ENCODE data around the gene FSD1. TPM values are rescaled to one million over a fixed set of nuclear protein-coding genes. Genes with fewer than 3 reads are reported as not detected.

The FSD1 gene
- total and polyA plus RNA-seq, 9 of the 15 experiments (the other 6 are each of a cell fraction or from before 2014, with no cell fraction given) = 0.11 to 1.9 (median 0.94) TPM; not detected in 1

DNA sequence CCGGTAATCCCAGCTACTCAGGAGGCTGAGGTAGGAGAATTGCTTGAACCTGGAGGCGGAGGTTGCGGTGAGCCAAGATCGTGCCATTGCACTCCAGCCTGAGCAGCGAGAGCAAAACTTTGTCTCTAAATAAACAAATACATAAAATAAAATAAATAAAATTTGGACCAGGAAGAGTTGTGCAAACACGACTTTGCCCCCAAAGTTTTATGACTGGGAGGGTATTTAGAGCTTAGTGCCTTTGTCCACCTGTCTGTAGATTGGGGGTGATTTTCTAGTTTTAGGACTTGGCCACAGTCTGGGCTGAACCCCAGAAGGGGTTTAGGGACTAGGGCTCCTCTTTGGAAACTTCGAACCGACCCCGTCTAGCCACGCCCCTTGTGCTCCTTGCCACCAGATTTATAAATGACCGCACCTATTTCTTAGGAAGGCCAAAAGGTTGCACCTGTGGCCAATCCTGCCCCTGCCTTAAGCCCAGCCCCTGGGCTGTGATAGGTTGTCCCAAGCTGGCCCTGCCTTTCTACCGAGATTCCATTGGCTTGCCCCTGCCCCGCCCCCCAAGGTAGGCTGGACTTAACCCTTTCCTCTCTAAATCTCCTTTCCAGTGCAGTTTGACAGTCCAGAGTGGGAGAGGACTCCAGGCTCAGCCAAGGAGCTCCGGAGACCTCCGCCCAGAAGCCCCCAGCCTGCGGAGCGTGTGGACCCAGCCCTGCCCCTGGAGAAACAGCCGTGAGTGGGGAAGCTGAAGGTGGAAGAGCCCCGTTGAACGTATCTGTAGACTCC lies 20.0 kb upstream of the FSD1 start (continued):
- TF ChIP-seq NFE2 (IDR thresholded peaks at IDR 0.05; ENCODE audit: low read depth) (no peak), CSDE1 (IDR thresholded peaks at IDR 0.05) (no peak), PHF8 (IDR thresholded peaks at IDR 0.05; ENCODE audit: borderline replicate concordance, low read length) (no peak), HOXB6 (CRISPR knock-in tag; IDR thresholded peaks at IDR 0.05; ENCODE audit: borderline replicate concordance) (no peak), STAT5A (IDR thresholded peaks at IDR 0.05; ENCODE audit: borderline replicate concordance, low read length) (no peak), ZNF75A (CRISPR knock-in tag; IDR thresholded peaks at IDR 0.05) (no peak), HDAC2 (IDR thresholded peaks at IDR 0.05) (peak; percentile 57; the same call in 1 of the 2 replicates), CC2D1A (IDR thresholded peaks at IDR 0.05) (no peak), MEIS2 (IDR thresholded peaks at IDR 0.05; ENCODE audit: partially characterized antibody) (no peak), PCBP2 (IDR thresholded peaks at IDR 0.05; ENCODE audit: low read depth, low read length, poor library complexity, severe bottlenecking) (no peak), TARDBP (IDR thresholded peaks at IDR 0.05) (0 out of 2 replicates have a peak, but pooled peaks have one; percentile 40), RCOR1 (IDR thresholded peaks at IDR 0.05; ENCODE audit: borderline replicate concordance in 1 of 2, low read depth in 2 of 2, low read length in 2 of 2) (peak in 1 of 2 experiments; percentile 77; a peak in 2 of 4 replicates), NR1H2 (CRISPR knock-in tag; IDR thresholded peaks at IDR 0.05) (no peak), ZNF431 (CRISPR knock-in tag; IDR thresholded peaks at IDR 0.05) (no peak)
- TF ChIP-seq, protein P1, sequence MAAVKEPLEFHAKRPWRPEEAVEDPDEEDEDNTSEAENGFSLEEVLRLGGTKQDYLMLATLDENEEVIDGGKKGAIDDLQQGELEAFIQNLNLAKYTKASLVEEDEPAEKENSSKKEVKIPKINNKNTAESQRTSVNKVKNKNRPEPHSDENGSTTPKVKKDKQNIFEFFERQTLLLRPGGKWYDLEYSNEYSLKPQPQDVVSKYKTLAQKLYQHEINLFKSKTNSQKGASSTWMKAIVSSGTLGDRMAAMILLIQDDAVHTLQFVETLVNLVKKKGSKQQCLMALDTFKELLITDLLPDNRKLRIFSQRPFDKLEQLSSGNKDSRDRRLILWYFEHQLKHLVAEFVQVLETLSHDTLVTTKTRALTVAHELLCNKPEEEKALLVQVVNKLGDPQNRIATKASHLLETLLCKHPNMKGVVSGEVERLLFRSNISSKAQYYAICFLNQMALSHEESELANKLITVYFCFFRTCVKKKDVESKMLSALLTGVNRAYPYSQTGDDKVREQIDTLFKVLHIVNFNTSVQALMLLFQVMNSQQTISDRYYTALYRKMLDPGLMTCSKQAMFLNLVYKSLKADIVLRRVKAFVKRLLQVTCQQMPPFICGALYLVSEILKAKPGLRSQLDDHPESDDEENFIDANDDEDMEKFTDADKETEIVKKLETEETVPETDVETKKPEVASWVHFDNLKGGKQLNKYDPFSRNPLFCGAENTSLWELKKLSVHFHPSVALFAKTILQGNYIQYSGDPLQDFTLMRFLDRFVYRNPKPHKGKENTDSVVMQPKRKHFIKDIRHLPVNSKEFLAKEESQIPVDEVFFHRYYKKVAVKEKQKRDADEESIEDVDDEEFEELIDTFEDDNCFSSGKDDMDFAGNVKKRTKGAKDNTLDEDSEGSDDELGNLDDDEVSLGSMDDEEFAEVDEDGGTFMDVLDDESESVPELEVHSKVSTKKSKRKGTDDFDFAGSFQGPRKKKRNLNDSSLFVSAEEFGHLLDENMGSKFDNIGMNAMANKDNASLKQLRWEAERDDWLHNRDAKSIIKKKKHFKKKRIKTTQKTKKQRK (IDR thresholded peaks at IDR 0.05; ENCODE audit: borderline replicate concordance, low read depth, low read length) = no peak
- TF ChIP-seq, protein P2, sequence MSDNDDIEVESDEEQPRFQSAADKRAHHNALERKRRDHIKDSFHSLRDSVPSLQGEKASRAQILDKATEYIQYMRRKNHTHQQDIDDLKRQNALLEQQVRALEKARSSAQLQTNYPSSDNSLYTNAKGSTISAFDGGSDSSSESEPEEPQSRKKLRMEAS (CRISPR knock-in tag; IDR thresholded peaks at IDR 0.05) = no peak
- TF ChIP-seq, protein P3, sequence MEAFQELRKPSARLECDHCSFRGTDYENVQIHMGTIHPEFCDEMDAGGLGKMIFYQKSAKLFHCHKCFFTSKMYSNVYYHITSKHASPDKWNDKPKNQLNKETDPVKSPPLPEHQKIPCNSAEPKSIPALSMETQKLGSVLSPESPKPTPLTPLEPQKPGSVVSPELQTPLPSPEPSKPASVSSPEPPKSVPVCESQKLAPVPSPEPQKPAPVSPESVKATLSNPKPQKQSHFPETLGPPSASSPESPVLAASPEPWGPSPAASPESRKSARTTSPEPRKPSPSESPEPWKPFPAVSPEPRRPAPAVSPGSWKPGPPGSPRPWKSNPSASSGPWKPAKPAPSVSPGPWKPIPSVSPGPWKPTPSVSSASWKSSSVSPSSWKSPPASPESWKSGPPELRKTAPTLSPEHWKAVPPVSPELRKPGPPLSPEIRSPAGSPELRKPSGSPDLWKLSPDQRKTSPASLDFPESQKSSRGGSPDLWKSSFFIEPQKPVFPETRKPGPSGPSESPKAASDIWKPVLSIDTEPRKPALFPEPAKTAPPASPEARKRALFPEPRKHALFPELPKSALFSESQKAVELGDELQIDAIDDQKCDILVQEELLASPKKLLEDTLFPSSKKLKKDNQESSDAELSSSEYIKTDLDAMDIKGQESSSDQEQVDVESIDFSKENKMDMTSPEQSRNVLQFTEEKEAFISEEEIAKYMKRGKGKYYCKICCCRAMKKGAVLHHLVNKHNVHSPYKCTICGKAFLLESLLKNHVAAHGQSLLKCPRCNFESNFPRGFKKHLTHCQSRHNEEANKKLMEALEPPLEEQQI (IDR thresholded peaks at IDR 0.05) = no peak
- TF ChIP-seq, protein P4, sequence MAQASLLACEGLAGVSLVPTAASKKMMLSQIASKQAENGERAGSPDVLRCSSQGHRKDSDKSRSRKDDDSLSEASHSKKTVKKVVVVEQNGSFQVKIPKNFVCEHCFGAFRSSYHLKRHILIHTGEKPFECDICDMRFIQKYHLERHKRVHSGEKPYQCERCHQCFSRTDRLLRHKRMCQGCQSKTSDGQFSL (CRISPR knock-in tag; IDR thresholded peaks at IDR 0.05) = no peak
- TF ChIP-seq, protein P4 (tag; IDR thresholded peaks at IDR 0.05) = no peak
